Measurements from ENCODE around the gene ACADVL. TPM values are rescaled to one million over a fixed set of nuclear protein-coding genes. Genes with fewer than 3 reads are reported as not detected.

Gene ACADVL
- total and polyA plus RNA-seq, 8 donors: 348 to 3,058 (median 733) TPM

- Histone ChIP-seq H3K27me3 (no peaks in the 10 kb centered on the region), H3K4me1 (peaks cover 32 to 48% (median 41%) of the 10 kb centered on the region in 4 donors), H3K36me3 (peaks cover 18 to 42% (median 37%) of the 10 kb centered on the region in 4 donors), H3K27ac (peak within 1 kb of the TSS; percentile 96 to 100 (median 99)), H3K9me3 (no peaks in the 10 kb centered on the region), H3K4me3 (peak within 1 kb of the TSS; percentile 65 to 98 (median 95))
- intact Hi-C loops (cut with DNase I; ENCODE audit: low total_unique reads): no loop called here
- peak; percentile 94 to 97 for DNase-seq
- TF ChIP-seq CTCF (IDR thresholded peaks at IDR 0.05) (peak in 2 of 7 experiments; percentile 0 to 19), POLR2AphosphoS5 (IDR thresholded peaks at IDR 0.05) (peak; percentile 70 to 89 (median 80)), POLR2A (IDR thresholded peaks at IDR 0.05) (peak in 1 of 4 donors; percentile 33), EP300 (IDR thresholded peaks at IDR 0.05) (no peak)
- WGBS, 5 donors: 1 to 2% (median 1%) methylated on average over 39 to 55 of the region's 55 CpGs
These were observed 32.7 kb downstream of the ACADVL start, which contains the start of gene ELP5 for GRCh38 chr17:7252176-7253043. Gene ELP5, plus strand, starts transcription at chr17:7252215. Its CDS starts 336 bp downstream, at chr17:7252551.

- peak overlapping the region in 4 of 5 donors; percentile 99 to 100 (median 99) for H3K27ac ChIP-seq
- no peak for TF ChIP-seq POLR2AphosphoS5 (IDR thresholded peaks at IDR 0.05)
- no peak for TF ChIP-seq EP300 (IDR thresholded peaks at IDR 0.05)
- TF ChIP-seq POLR2A (IDR thresholded peaks at IDR 0.05): no peak
- TF ChIP-seq CTCF (IDR thresholded peaks at IDR 0.05): no peak
- H3K27me3 ChIP-seq: no peaks in the 10 kb centered on the region
- intact Hi-C loops (cut with DNase I; ENCODE audit: low total_unique reads): no loop called here
- H3K36me3 ChIP-seq: peaks cover 23 to 48% (median 43%) of the 10 kb centered on the region in 4 donors
- WGBS, 5 donors: 64 to 74% (median 73%) methylated on average over 5 of the region's 5 CpGs
- H3K4me1 ChIP-seq: peaks cover 32 to 45% (median 39%) of the 10 kb centered on the region in 4 donors
- peak overlapping the region; percentile 65 to 98 (median 95) for H3K4me3 ChIP-seq
- DNase-seq: no peak
- H3K9me3 ChIP-seq: no peaks in the 10 kb centered on the region
These were observed 33.3 kb downstream of the ACADVL start for GRCh38 chr17:7253082-7253481.

GRCh38 chr17:7254511-7254910, 34.8 kb downstream of the ACADVL start:
- no peak for DNase-seq
- no peak overlapping the region for H3K27ac ChIP-seq
- H3K4me1 ChIP-seq: peaks cover 22 to 41% (median 27%) of the 10 kb centered on the region in 4 donors
- H3K36me3 ChIP-seq: peaks cover 30 to 60% (median 56%) of the 10 kb centered on the region in 4 donors
- no peak for TF ChIP-seq POLR2AphosphoS5 (IDR thresholded peaks at IDR 0.05)
- TF ChIP-seq POLR2A (IDR thresholded peaks at IDR 0.05): no peak
- no peak for TF ChIP-seq EP300 (IDR thresholded peaks at IDR 0.05)
- TF ChIP-seq CTCF (IDR thresholded peaks at IDR 0.05): no peak
- no peak overlapping the region for H3K4me3 ChIP-seq
- H3K27me3 ChIP-seq: no peaks in the 10 kb centered on the region
- H3K9me3 ChIP-seq: no peaks in the 10 kb centered on the region
- intact Hi-C loops (cut with DNase I; ENCODE audit: low total_unique reads): no loop called here
- 91 to 94% (median 93%) methylated on average over 4 of the region's 4 CpGs for WGBS, 5 donors

- TF ChIP-seq EP300 (IDR thresholded peaks at IDR 0.05) (no peak), POLR2AphosphoS5 (IDR thresholded peaks at IDR 0.05) (no peak), POLR2A (IDR thresholded peaks at IDR 0.05) (no peak), CTCF (IDR thresholded peaks at IDR 0.05) (no peak)
- no peak for DNase-seq
- Histone ChIP-seq H3K27me3 (peaks cover 4 to 20% (median 17%) of the 10 kb centered on the region in 3 donors), H3K27ac (no peak overlapping the region), H3K4me3 (no peak overlapping the region), H3K4me1 (peaks cover 21 to 46% (median 27%) of the 10 kb centered on the region in 4 donors), H3K9me3 (no peaks in the 10 kb centered on the region), H3K36me3 (peaks cover 30 to 65% (median 60%) of the 10 kb centered on the region in 4 donors)
- intact Hi-C loops (cut with DNase I; ENCODE audit: low total_unique reads): no loop called here
- WGBS, 5 donors: 90 to 95% (median 93%) methylated on average over 8 of the region's 8 CpGs
These were observed 37.2 kb downstream of the ACADVL start for GRCh38 chr17:7256766-7257456.
